GM18498 (cell line): ENCODE measurements around the gene ETFRF1.
A peak's percentile ranks its signal among the peaks of the same experiment; 100 is the strongest.

Experiments
- ATAC-seq: cut with Tn5 transposase; IDR thresholded peaks from one replicate; pipeline ENCODE4 v1.9.1; 2021; ENCODE audit warnings: mild to moderate bottlenecking, moderate library complexity; ENCODE audit not compliant: unreplicated experiment

ETFRF1 gene

GRCh38 chr12:25208554-25208953 is 13.5 kb downstream of the ETFRF1 start:
- ATAC-seq = no peak

- ATAC-seq = no peak
Observed at GRCh38 chr12:25213338-25213737, 18.3 kb downstream of the ETFRF1 start.

- no peak for ATAC-seq
Observed at GRCh38 chr12:25236190-25236589, 41.2 kb downstream of the ETFRF1 start.

GRCh38 chr12:25236626-25237025 is 41.6 kb downstream of the ETFRF1 start:
- no peak for ATAC-seq

GRCh38 chr12:25241167-25242020 is 46.4 kb downstream of the ETFRF1 start:
- ATAC-seq = peak; percentile 51

- no peak for ATAC-seq
Observed at GRCh38 chr12:25242981-25243679, 48.1 kb downstream of the ETFRF1 start.

- ATAC-seq = no peak
Observed at GRCh38 chr12:25243680-25243990, 48.6 kb downstream of the ETFRF1 start.

GRCh38 chr12:25245491-25245890 is 50.5 kb downstream of the ETFRF1 start:
- ATAC-seq = no peak

GRCh38 chr12:25248137-25248536 is 53.1 kb downstream of the ETFRF1 start:
- no peak for ATAC-seq

- ATAC-seq = no peak
Observed at GRCh38 chr12:25248732-25249131, 53.7 kb downstream of the ETFRF1 start.

GRCh38 chr12:25249931-25250738 is 55.1 kb downstream of the ETFRF1 start:
- peak; percentile 34 for ATAC-seq

GRCh38 chr12:25250744-25251730 is 56.0 kb downstream of the ETFRF1 start, which contains the start of gene KRAS:
TSS of gene KRAS (minus strand) at chr12:25250929.
- peak; percentile 85 for ATAC-seq

GRCh38 chr12:25251769-25252168 is 56.7 kb downstream of the ETFRF1 start:
- ATAC-seq = no peak

- ATAC-seq = no peak
Observed at GRCh38 chr12:25252946-25253345, 57.9 kb downstream of the ETFRF1 start.

GRCh38 chr12:25253371-25254068 is 58.5 kb downstream of the ETFRF1 start:
- ATAC-seq = no peak

GRCh38 chr12:25254271-25254880 is 59.3 kb downstream of the ETFRF1 start:
- no peak for ATAC-seq
